CD4-positive, CD25-positive, alpha-beta regulatory T cell (primary cell): ENCODE results near the gene BIN1. TPM values are rescaled to one million over a fixed set of nuclear protein-coding genes. Genes with fewer than 3 reads are reported as not detected.

Experiments
- ATAC-seq, 2 donors: fragments of 150-1000 bp; cut with Tn5 transposase; one replicate each; pipeline ENCODE4 v1.10.0; 2021; ENCODE audit warnings: low read depth in 2 of 2, moderate number of reproducible peaks in 2 of 2, moderate library complexity in 1 of 2
- DNase-seq, 3 donors: peaks; one replicate each; pipeline versions ENCODE4 v3.0.0 to v3.0.0-alpha.2; 2012 to 2022; ENCODE audit warnings: mixed read lengths in 1 of 3
- H3K27ac ChIP-seq: one replicate; pipeline ENCODE4 v1.7.0; 2013; ENCODE audit warnings: mild to moderate bottlenecking, low read length; ENCODE audit not compliant: insufficient read depth, poor library complexity, severe bottlenecking
- H3K27me3 ChIP-seq: one replicate; pipeline ENCODE4 v1.7.0; 2013; ENCODE audit warnings: low read length; ENCODE audit not compliant: control insufficient read depth, insufficient read depth
- H3K36me3 ChIP-seq: one replicate; pipeline ENCODE4 v1.7.0; 2013; ENCODE audit warnings: mild to moderate bottlenecking, low read length, moderate library complexity; ENCODE audit not compliant: control insufficient read depth, insufficient read depth
- H3K4me1 ChIP-seq: 2 replicates; pipeline ENCODE4 v1.7.0; 2013; ENCODE audit warnings: mild to moderate bottlenecking, low read length; ENCODE audit not compliant: insufficient read depth, control insufficient read depth, poor library complexity, severe bottlenecking
- H3K4me3 ChIP-seq: one replicate; pipeline ENCODE4 v1.7.0; 2013; ENCODE audit warnings: low read depth, mild to moderate bottlenecking, low read length, moderate library complexity
- H3K9me3 ChIP-seq, 2 experiments: 1 replicate in 1 of 2; 2 replicates in 1 of 2; pipeline ENCODE4 v1.7.0; 2013; ENCODE audit warnings: low read length in 2 of 2, mild to moderate bottlenecking in 1 of 2, moderate library complexity in 1 of 2; ENCODE audit not compliant: control insufficient read depth in 2 of 2
- H3K27ac Mint-ChIP-seq, 3 donors: one replicate each; pipeline ENCODE4 v1.8.0; 2020 to 2022; ENCODE audit warnings: mild to moderate bottlenecking in 3 of 3, mixed read lengths in 3 of 3, moderate library complexity in 2 of 3
- H3K27me3 Mint-ChIP-seq: one replicate; pipeline ENCODE4 v1.8.0; 2022; ENCODE audit warnings: mild to moderate bottlenecking, mixed read lengths
- H3K36me3 Mint-ChIP-seq: one replicate; pipeline ENCODE4 v1.8.0; 2020; ENCODE audit warnings: mixed read lengths
- H3K4me1 Mint-ChIP-seq, 4 donors: one replicate each; pipeline ENCODE4 v1.8.0; 2020 to 2022; ENCODE audit warnings: mixed read lengths in 4 of 4, mild to moderate bottlenecking in 1 of 4
- H3K4me3 Mint-ChIP-seq, 4 donors: one replicate each; pipeline ENCODE4 v1.8.0; 2020 to 2022; ENCODE audit warnings: mild to moderate bottlenecking in 4 of 4, mixed read lengths in 4 of 4, moderate library complexity in 3 of 4
- H3K9me3 Mint-ChIP-seq, 7 donors: one replicate each; pipeline ENCODE4 v1.8.0; 2020 to 2022; ENCODE audit warnings: mixed read lengths in 7 of 7, mild to moderate bottlenecking in 3 of 7, moderate library complexity in 2 of 7
- polyA plus RNA-seq, 4 donors: library from polyadenylated mRNA; unstranded; fragments of 300-500 nt; fragmentation: Illumina TruSeq; gene quantifications; one replicate each; pipeline ENCODE4 v1.2.3, GENCODE V29; 2021
- total RNA-seq: library from RNA; stranded (reverse); gene quantifications from one replicate; pipeline ENCODE4 v1.2.3, GENCODE V29; 2022

BIN1 gene
- total and polyA plus RNA-seq, 5 donors from 2014 or later, result 131 to 228 (median 164) TPM

DNA sequence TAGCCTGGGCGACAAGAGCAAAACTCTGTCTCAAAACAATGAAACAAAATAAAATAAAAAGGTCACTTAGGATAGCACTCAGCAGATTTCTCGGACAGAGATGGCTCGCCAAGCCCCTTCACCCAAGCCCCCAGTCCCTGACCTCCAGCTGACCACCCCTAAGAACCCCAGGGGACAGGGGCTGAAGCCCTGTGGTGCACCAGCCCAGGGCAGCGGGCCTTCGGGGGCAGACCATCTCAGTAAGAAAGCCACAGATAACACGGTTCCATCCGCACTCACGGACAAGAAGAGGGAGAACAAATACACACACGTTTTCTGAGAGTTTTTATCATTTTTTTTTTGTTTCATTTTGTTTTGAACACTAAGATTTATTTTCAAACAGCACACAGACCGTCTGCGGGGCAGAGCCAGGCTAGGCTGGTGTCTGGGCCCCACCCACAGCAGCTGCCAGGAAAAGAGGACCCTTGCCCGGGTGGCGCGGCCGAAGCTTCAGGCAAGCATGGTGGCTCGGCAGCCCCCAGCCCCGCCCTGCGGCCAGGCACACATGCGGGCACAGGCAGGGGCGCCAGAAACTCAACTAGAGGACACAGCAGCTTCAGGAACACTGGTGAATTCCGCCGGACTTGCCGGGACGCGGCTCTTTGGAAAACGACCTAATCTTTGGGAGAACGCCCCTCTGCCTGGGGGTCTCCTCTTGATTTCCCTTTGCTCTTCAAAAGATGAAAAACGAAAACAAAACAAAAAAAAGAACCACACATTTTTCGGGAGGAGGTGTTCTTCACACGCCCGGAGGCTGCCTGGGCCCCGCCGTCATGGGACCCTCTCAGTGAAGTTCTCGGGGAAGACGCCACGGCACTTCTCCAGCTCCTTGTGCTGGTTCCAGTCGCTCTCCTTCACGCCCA is 59.0 kb downstream of the BIN1 start:
- Histone ChIP-seq H3K27ac (no peak overlapping the region), H3K9me3 (no peaks in the 10 kb centered on the region), H3K36me3 (peaks cover 12% of the 10 kb centered on the region), H3K4me1 (no peaks in the 10 kb centered on the region), H3K27me3 (no peaks in the 10 kb centered on the region), H3K4me3 (no peak overlapping the region)
- DNase-seq (no peak), ATAC-seq (no peak)
- peaks cover 0 to 6% (median 1%) of the 10 kb centered on the region in 4 donors for H3K4me1 Mint-ChIP-seq
- no peaks in the 10 kb centered on the region for H3K9me3 Mint-ChIP-seq
- H3K36me3 Mint-ChIP-seq, result peaks cover 5% of the 10 kb centered on the region
- no peaks in the 10 kb centered on the region for H3K27me3 Mint-ChIP-seq
- H3K27ac Mint-ChIP-seq, result no peak overlapping the region
- no peak overlapping the region for H3K4me3 Mint-ChIP-seq

DNA sequence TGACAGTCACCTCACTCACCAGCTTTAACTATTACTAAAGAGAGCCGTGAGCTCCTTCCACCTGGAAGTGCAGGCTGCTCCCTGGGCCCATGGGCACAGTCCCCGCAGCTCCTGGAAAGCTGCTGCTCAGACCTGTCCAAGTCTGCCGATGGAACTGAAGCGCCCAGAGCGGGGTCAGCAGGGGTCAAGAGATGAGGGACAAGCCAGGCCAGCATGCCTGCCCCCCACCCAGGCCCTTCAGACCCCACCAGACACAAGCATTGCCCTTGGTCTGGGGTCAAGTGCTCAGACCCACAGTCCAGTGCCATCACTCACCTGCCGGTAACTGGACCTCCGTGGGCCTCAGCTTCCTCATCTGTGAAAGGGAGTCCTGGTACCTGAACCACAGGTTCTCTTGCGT is 59.9 kb downstream of the BIN1 start:
- no peaks in the 10 kb centered on the region for H3K27me3 ChIP-seq
- H3K9me3 ChIP-seq, result no peaks in the 10 kb centered on the region
- H3K27ac ChIP-seq, result no peak overlapping the region
- H3K4me1 ChIP-seq, result no peaks in the 10 kb centered on the region
- Mint-ChIP-seq H3K36me3 (peaks cover 5% of the 10 kb centered on the region), H3K4me3 (no peak overlapping the region), H3K4me1 (peaks cover 0 to 3% (median 0%) of the 10 kb centered on the region in 4 donors), H3K27ac (no peak overlapping the region), H3K27me3 (no peaks in the 10 kb centered on the region), H3K9me3 (peaks cover 0 to 1% (median 0%) of the 10 kb centered on the region in 7 donors)
- no peak for ATAC-seq
- no peak for DNase-seq
- H3K4me3 ChIP-seq, result no peak overlapping the region
- peaks cover 12% of the 10 kb centered on the region for H3K36me3 ChIP-seq

DNA sequence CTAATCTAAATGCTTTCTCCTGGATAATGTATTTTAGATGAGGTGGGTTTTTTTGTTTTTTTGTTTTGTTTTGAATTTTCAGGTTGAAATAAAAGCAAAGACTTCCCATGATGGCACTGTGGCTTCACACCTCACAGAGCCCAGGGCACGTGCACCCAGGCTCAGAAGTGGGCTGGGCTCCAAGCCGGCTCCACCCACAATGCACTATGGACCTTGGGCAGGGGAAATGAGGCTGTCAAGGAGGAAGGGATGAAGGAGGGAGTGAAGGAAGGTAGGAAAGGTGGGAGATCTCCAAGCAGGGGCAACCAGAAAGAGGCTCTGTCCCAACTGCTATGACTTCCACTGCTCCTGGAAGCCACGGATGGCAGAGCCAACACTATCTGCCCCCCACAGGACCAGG is 60.4 kb downstream of the BIN1 start:
- Histone ChIP-seq H3K27ac (no peak overlapping the region), H3K4me3 (no peak overlapping the region), H3K9me3 (no peaks in the 10 kb centered on the region), H3K36me3 (peaks cover 12% of the 10 kb centered on the region), H3K4me1 (no peaks in the 10 kb centered on the region), H3K27me3 (no peaks in the 10 kb centered on the region)
- Mint-ChIP-seq H3K4me1 (peaks cover 0 to 3% (median 0%) of the 10 kb centered on the region in 4 donors), H3K9me3 (peaks cover 0 to 1% (median 0%) of the 10 kb centered on the region in 7 donors), H3K27ac (no peak overlapping the region), H3K4me3 (peak overlapping the region in 1 of 4 donors; percentile 48), H3K27me3 (no peaks in the 10 kb centered on the region), H3K36me3 (peaks cover 5% of the 10 kb centered on the region)
- ATAC-seq, result no peak
- no peak for DNase-seq

DNA sequence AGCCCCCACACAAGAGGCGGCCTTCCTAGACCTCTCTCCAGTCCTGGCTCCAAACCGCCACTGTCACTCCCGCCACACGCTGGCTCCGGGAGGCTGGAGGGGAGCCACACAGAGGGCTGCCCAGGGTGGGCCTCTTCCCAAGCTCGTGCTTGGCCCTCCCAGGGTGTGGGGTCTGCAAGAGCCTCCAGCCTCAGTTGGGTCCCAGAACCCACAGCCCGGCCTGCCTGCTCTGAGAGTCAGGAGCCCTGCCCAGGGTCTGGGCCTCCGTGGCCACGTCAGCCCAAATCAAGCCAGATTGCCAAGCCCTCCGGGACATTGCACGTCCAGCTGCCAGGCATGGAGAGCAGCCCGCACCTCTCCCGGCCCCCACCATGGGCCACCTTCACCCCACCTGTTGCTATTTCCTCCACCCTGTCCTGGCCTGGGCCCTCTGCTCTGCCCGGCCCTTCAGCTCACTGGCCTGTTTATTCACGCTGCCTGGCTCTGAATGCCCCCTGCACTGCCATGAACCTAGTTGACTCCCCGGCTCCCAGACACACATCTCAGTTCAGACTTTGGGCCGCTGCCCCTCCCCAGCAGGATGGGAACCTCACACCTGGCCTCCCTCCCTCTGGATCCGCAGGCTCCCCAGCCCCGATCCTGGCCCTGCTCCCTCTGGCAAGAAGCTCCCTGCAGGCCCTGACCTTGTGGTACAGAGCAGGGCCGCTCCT is 61.0 kb downstream of the BIN1 start:
- Histone ChIP-seq H3K36me3 (peaks cover 12% of the 10 kb centered on the region), H3K4me3 (no peak overlapping the region), H3K4me1 (no peaks in the 10 kb centered on the region), H3K27ac (no peak overlapping the region), H3K9me3 (no peaks in the 10 kb centered on the region), H3K27me3 (no peaks in the 10 kb centered on the region)
- H3K4me1 Mint-ChIP-seq, result peaks cover 0 to 3% (median 0%) of the 10 kb centered on the region in 4 donors
- no peak overlapping the region for H3K27ac Mint-ChIP-seq
- H3K36me3 Mint-ChIP-seq, result peaks cover 5% of the 10 kb centered on the region
- H3K4me3 Mint-ChIP-seq, result no peak overlapping the region
- H3K27me3 Mint-ChIP-seq, result no peaks in the 10 kb centered on the region
- ATAC-seq (no peak), DNase-seq (no peak)
- peaks cover 0 to 1% (median 0%) of the 10 kb centered on the region in 7 donors for H3K9me3 Mint-ChIP-seq

DNA sequence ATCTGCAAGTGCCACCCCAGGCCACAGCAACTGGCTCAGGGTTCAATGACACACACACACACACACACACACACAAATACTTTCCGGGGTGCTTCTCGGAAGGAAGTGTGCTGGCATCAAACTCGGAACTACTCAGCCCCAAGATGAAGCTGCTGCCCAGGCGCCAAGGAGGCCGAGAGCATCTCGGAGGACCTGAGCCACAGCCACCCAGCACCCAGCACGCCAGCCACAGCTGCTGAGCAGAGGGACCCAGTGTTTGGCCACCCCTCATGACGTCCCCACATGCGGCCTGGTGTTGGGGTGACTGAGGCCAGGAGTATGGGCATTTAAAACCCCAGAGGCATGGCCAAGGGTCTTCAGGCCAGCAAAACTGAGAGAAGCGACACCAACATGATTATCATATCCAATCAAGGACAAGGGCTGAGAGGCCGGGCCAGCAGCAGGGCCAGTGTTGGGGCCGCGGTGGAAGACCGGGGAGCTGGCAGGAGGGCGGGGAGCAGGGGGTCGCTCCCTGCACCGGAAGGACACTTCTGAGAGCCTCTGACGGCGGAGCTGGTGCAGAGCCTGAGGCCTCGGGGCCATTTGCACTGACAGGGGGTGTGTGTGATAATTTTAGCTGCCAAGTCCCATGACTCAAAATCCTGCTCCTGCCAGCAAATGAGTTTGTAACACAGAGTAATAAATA is 61.8 kb downstream of the BIN1 start:
- Mint-ChIP-seq H3K36me3 (peaks cover 5% of the 10 kb centered on the region), H3K4me3 (no peak overlapping the region), H3K27me3 (no peaks in the 10 kb centered on the region), H3K9me3 (peaks cover 0 to 1% (median 0%) of the 10 kb centered on the region in 7 donors), H3K4me1 (no peaks in the 10 kb centered on the region), H3K27ac (no peak overlapping the region)
- no peak overlapping the region for H3K27ac ChIP-seq
- DNase-seq (no peak), ATAC-seq (no peak)
- H3K4me1 ChIP-seq, result no peaks in the 10 kb centered on the region
- H3K27me3 ChIP-seq, result no peaks in the 10 kb centered on the region
- H3K4me3 ChIP-seq, result no peak overlapping the region
- no peaks in the 10 kb centered on the region for H3K9me3 ChIP-seq
- peaks cover 12% of the 10 kb centered on the region for H3K36me3 ChIP-seq

DNA sequence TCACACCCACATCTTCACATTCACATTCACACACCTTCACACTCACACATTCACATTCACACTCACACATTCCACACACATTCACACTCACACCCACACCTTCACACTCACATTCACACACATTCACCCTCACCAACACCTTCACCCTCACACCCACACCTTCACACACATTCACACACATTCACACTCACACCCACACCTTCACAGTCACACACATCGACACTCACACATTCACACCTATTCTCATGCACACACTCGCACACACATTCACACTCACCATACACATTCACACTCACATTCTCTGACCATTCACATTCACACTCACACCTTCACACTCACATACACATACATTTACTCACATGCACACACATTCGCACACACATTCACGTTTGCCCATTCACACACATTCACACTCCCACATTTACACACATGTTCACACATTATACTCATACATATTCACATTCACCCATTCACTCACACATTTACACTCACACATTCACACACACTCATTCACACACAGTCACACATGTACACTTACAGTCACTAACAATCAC is 62.7 kb downstream of the BIN1 start:
- no peak for DNase-seq
- H3K36me3 Mint-ChIP-seq, result peaks cover 5% of the 10 kb centered on the region
- ATAC-seq, result no peak
- Histone ChIP-seq H3K4me1 (no peaks in the 10 kb centered on the region), H3K4me3 (no peak overlapping the region), H3K9me3 (no peaks in the 10 kb centered on the region), H3K27ac (no peak overlapping the region), H3K36me3 (peaks cover 10% of the 10 kb centered on the region), H3K27me3 (no peaks in the 10 kb centered on the region)
- H3K9me3 Mint-ChIP-seq, result peaks cover 0 to 1% (median 0%) of the 10 kb centered on the region in 7 donors
- H3K4me1 Mint-ChIP-seq, result no peaks in the 10 kb centered on the region
- no peak overlapping the region for H3K27ac Mint-ChIP-seq
- no peaks in the 10 kb centered on the region for H3K27me3 Mint-ChIP-seq
- no peak overlapping the region for H3K4me3 Mint-ChIP-seq

DNA sequence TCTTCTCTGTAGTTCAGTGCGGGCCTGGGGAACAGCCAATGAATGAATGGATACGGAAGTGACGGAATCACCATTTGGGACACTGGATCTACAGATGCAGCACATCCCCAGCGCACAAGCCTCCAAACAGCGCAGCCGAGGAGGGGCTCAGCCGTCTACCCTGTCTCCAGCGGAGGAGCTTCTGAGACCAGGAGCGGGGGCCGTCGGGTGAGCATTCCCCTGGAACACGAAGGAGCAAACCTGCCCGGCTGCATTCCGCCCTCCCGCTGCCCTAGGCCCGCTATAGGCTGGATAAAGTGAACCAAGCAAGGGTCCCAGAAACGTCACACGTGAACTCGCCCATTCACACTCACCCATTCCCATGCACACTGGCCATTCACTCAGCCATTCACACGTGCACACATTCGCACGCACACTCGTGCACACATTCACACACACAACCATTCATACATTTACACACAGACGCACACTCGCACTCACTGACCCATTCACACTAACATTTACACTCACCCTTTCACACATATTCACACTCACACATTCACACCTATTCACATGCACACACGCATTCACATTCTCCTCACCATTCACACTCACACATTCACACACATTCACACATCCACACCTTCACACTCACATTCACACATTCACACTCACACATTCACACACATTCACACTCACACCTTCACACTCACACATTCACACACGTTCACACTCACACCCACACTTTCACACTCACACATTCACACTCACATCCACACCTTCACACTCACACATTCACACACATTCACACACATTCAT is 63.4 kb downstream of the BIN1 start:
- Mint-ChIP-seq H3K36me3 (peaks cover 5% of the 10 kb centered on the region), H3K9me3 (peaks cover 0 to 1% (median 0%) of the 10 kb centered on the region in 7 donors), H3K27me3 (no peaks in the 10 kb centered on the region), H3K4me1 (no peaks in the 10 kb centered on the region), H3K27ac (no peak overlapping the region), H3K4me3 (no peak overlapping the region)
- ATAC-seq (no peak), DNase-seq (no peak)
- no peak overlapping the region for H3K27ac ChIP-seq
- H3K4me3 ChIP-seq, result no peak overlapping the region
- H3K4me1 ChIP-seq, result no peaks in the 10 kb centered on the region
- no peaks in the 10 kb centered on the region for H3K27me3 ChIP-seq
- H3K9me3 ChIP-seq, result no peaks in the 10 kb centered on the region
- H3K36me3 ChIP-seq, result peaks cover 4% of the 10 kb centered on the region
